HCT116 (cell line): Measurements from ENCODE around the gene TRPM3. TPM values are rescaled to one million over a fixed set of nuclear protein-coding genes. Genes with fewer than 3 reads are reported as not detected.

ENCODE experiments used
- ATAC-seq: fragments of 200-7000 bp; cut with Tn5 transposase; 2 replicates; pipeline ENCODE4 v1.9.1; 2020; ENCODE audit warnings: mild to moderate bottlenecking, moderate library complexity
- BruUV-seq: library from RNA; stranded (reverse); fragments of 400-500 nt; replicated peaks from 2 replicates; lab custom pipeline; 2021; lab: Mats Ljungman, UMichigan
- CTCF ChIA-PET: fragments of 300-600 bp; sonication (Branson Sonifier 250); formaldehyde crosslinking; loops from one replicate; lab custom pipeline; 2021; ENCODE audit warnings: antibody characterized with exemption; lab: Charles Lee
- POLR2A ChIA-PET: fragments of 300-600, 350-600 bp; sonication (Branson Sonifier 250); formaldehyde crosslinking; loops from one replicate; lab custom pipeline; 2021; ENCODE audit warnings: antibody characterized with exemption; lab: Charles Lee
- RAD21 ChIA-PET, 2 experiments: fragments of 300-600 bp; sonication (Branson Sonifier 250); formaldehyde crosslinking; loops; one replicate each; lab custom pipeline; 2023; ENCODE audit warnings: low total read pairs in 2 of 2; ENCODE audit not compliant: uncharacterized antibody in 2 of 2, unreplicated experiment in 2 of 2, low non-redundant PET in 1 of 2; lab: Charles Lee
- DNase-seq: peaks from one replicate; pipeline ENCODE4 v3.0.0-alpha.2; 2010; ENCODE audit warnings: low read depth, low spot score
- H2AFZ ChIP-seq: fragments of 200-600 bp; shearing (Covaris generic), sonication (generic); 2 replicates; pipeline ENCODE4 v1.6.1; 2017; ENCODE audit warnings: low read depth, mixed run types, mixed read lengths, antibody characterized with exemption, low read length; ENCODE audit not compliant: poor library complexity, severe bottlenecking
- H3K27ac ChIP-seq: 2 replicates; pipeline ENCODE4 v1.5.1; 2012; ENCODE audit warnings: low read depth, low read length
- H3K27me3 ChIP-seq: fragments of 200-600 bp; sonication (generic); 2 replicates; pipeline ENCODE4 v1.6.1; 2016; ENCODE audit warnings: mixed run types, low read length, mixed read lengths; ENCODE audit not compliant: insufficient read depth
- H3K36me3 ChIP-seq, 2 experiments: fragments of 200-500 bp in 1 of 2; fragments of 200-600 bp in 1 of 2; sonication (Bioruptor generic) in 1 of 2; sonication (generic) in 1 of 2; 2 replicates each; pipeline versions ENCODE4 v1.5.1 to v1.6.1; 2014 to 2016; ENCODE audit warnings: low read length in 2 of 2, inconsistent platforms in 1 of 2, mixed read lengths in 1 of 2, mixed run types in 1 of 2; ENCODE audit not compliant: insufficient read depth in 2 of 2, control insufficient read depth in 1 of 2
- H3K4me1 ChIP-seq, 2 experiments: fragments of 200-600 bp in 1 of 2; sonication (generic) in 1 of 2; 2 replicates each; pipeline versions ENCODE4 v1.5.1 to v1.6.1; 2012 to 2017; ENCODE audit warnings: low read length in 2 of 2, inconsistent platforms in 1 of 2, mild to moderate bottlenecking in 1 of 2, mixed read lengths in 1 of 2, mixed run types in 1 of 2, moderate library complexity in 1 of 2; ENCODE audit not compliant: insufficient read depth in 2 of 2, control insufficient read depth in 1 of 2
- H3K4me2 ChIP-seq: fragments of 200-600 bp; sonication (generic); 2 replicates; pipeline ENCODE4 v1.6.1; 2017; ENCODE audit warnings: mixed run types, low read length, mixed read lengths
- H3K4me3 ChIP-seq, 2 experiments: fragments of 200-600 bp in 1 of 2; sonication (generic) in 1 of 2; replicated peaks in 1 of 2; 2 replicates each; pipeline ENCODE4 v1.5.1; 2011 to 2016; ENCODE audit warnings: low read length in 2 of 2, control low read depth in 1 of 2, low read depth in 1 of 2, mild to moderate bottlenecking in 1 of 2, mixed read lengths in 1 of 2, mixed run types in 1 of 2
- H3K79me2 ChIP-seq: fragments of 200-600 bp; sonication (generic); 2 replicates; pipeline ENCODE4 v1.6.1; 2017; ENCODE audit warnings: mild to moderate bottlenecking, mixed run types, low read length, moderate library complexity, mixed read lengths; ENCODE audit not compliant: insufficient read depth
- H3K9ac ChIP-seq: fragments of 200-600 bp; sonication (generic); 2 replicates; pipeline ENCODE4 v1.6.1; 2016; ENCODE audit warnings: low read length, mixed read lengths
- H3K9me2 ChIP-seq: fragments of 200-600 bp; sonication (generic), shearing (Covaris generic); 2 replicates; pipeline ENCODE4 v1.6.1; 2017; ENCODE audit warnings: mixed run types, mild to moderate bottlenecking, moderate library complexity; ENCODE audit not compliant: insufficient read depth
- H3K9me3 ChIP-seq, 2 experiments: fragments of 200-500 bp in 1 of 2; fragments of 200-600 bp in 1 of 2; sonication (Bioruptor generic) in 1 of 2; sonication (generic) in 1 of 2; 2 replicates each; pipeline ENCODE4 v1.6.1; 2014 to 2017; ENCODE audit warnings: low read length in 2 of 2, mixed read lengths in 2 of 2, inconsistent platforms in 1 of 2, low read depth in 1 of 2, mild to moderate bottlenecking in 1 of 2, mixed run types in 1 of 2, moderate library complexity in 1 of 2; ENCODE audit not compliant: control insufficient read depth in 1 of 2, insufficient read depth in 1 of 2
- H4K20me1 ChIP-seq: fragments of 200-600 bp; sonication (generic), shearing (Covaris generic); 2 replicates; pipeline ENCODE4 v1.6.1; 2017; ENCODE audit warnings: mixed run types, mild to moderate bottlenecking, moderate library complexity; ENCODE audit not compliant: insufficient read depth
- ATF3 ChIP-seq: IDR thresholded peaks from 2 replicates; pipeline ENCODE4 v1.6.1; 2012
- CBX3 ChIP-seq: IDR thresholded peaks from 2 replicates; pipeline ENCODE4 v1.6.1; 2012; ENCODE audit warnings: low read depth
- CEBPB ChIP-seq: IDR thresholded peaks from 2 replicates; pipeline ENCODE4 v1.6.1; 2012; ENCODE audit warnings: low read depth
- EGR1 ChIP-seq: IDR thresholded peaks from 2 replicates; pipeline ENCODE4 v1.6.1; 2012; ENCODE audit warnings: low read depth
- EZH2 ChIP-seq: fragments of 200-600 bp; sonication (generic); IDR thresholded peaks from 2 replicates; pipeline ENCODE4 v1.6.1; 2017; ENCODE audit warnings: antibody characterized with exemption, mixed run types
- EZH2phosphoT487 ChIP-seq: fragments of 200-600 bp; IDR thresholded peaks from 2 replicates; pipeline ENCODE4 v1.6.1; 2018; ENCODE audit warnings: antibody characterized with exemption, borderline replicate concordance
- JUND ChIP-seq: IDR thresholded peaks from 2 replicates; pipeline ENCODE4 v1.6.1; 2012
- MAX ChIP-seq: IDR thresholded peaks from 2 replicates; pipeline ENCODE4 v1.6.1; 2012
- POLR2A ChIP-seq: IDR thresholded peaks from 2 replicates; pipeline ENCODE4 v1.7.0; 2011; ENCODE audit warnings: borderline replicate concordance; ENCODE audit not compliant: insufficient read depth, insufficient read length; ENCODE audit errors: extremely low read depth
- POLR2AphosphoS5 ChIP-seq: IDR thresholded peaks from 2 replicates; pipeline ENCODE4 v1.6.1; 2011; ENCODE audit warnings: mild to moderate bottlenecking, low read depth, low read length, moderate library complexity
- RAD21 ChIP-seq: IDR thresholded peaks from 2 replicates; pipeline ENCODE4 v1.6.1; 2012; ENCODE audit warnings: low read depth, mild to moderate bottlenecking
- REST ChIP-seq: IDR thresholded peaks from 2 replicates; pipeline ENCODE4 v1.6.1; 2012; ENCODE audit warnings: low read depth
- SIN3A ChIP-seq: IDR thresholded peaks from 2 replicates; pipeline ENCODE4 v1.6.1; 2012; ENCODE audit warnings: low read depth
- SRF ChIP-seq: IDR thresholded peaks from 2 replicates; pipeline ENCODE4 v1.6.1; 2012; ENCODE audit warnings: low read depth
- TCF7L2 ChIP-seq: IDR thresholded peaks from 2 replicates; pipeline ENCODE4 v1.7.0; 2011; ENCODE audit warnings: borderline replicate concordance, inconsistent platforms; ENCODE audit not compliant: insufficient read depth, insufficient read length; ENCODE audit errors: extremely low read depth
- YY1 ChIP-seq: IDR thresholded peaks from 2 replicates; pipeline ENCODE4 v1.6.1; 2011; ENCODE audit warnings: low read length, low read depth, moderate library complexity, mild to moderate bottlenecking; ENCODE audit not compliant: insufficient replicate concordance; ENCODE audit errors: extremely low read depth
- ZBTB33 ChIP-seq: IDR thresholded peaks from 2 replicates; pipeline ENCODE4 v1.6.1; 2011; ENCODE audit warnings: mild to moderate bottlenecking, low read length, moderate library complexity; ENCODE audit not compliant: insufficient replicate concordance; ENCODE audit errors: extremely low read depth
- ZFX ChIP-seq: fragments of 450-650 bp; IDR thresholded peaks from 2 replicates; pipeline ENCODE4 v1.6.1; 2017
- ZNF274 ChIP-seq: fragments of 200-500 bp; sonication (Bioruptor generic); IDR thresholded peaks from 2 replicates; pipeline ENCODE4 v1.6.1; 2014; ENCODE audit warnings: mild to moderate bottlenecking, low read depth, low read length, inconsistent platforms
- intact Hi-C: fragments of 100-400 bp; cut with micrococcal nuclease; formaldehyde crosslinking; loops from 2 replicates; pipeline ENCODE4 v1.10.0; 2022
- total RNA-seq: library from RNA; stranded (reverse); gene quantifications from one replicate; pipeline ENCODE4 v1.2.1, GENCODE V29; 2021; ENCODE audit not compliant: unreplicated experiment

TRPM3 gene
- total RNA-seq, 1 experiment from 2014 or later, result not detected

GRCh38 chr9:70959366-70959765 lies 162.1 kb downstream of the TRPM3 start:
- Histone ChIP-seq H3K27me3 (peaks cover 20% of the 10 kb centered on the region; the same call in 1 of the 2 replicates), H3K9ac (no peak overlapping the region), H3K9me2 (no peaks in the 10 kb centered on the region), H3K9me3 (no peaks in the 10 kb centered on the region), H3K4me2 (no peak overlapping the region), H3K4me1 (peaks cover 0 to under 1% of the 10 kb centered on the region in 2 experiments; a peak in 1 of 4 replicates), H2AFZ (no peak overlapping the region), H4K20me1 (no peaks in the 10 kb centered on the region), H3K79me2 (no peaks in the 10 kb centered on the region), H3K36me3 (no peaks in the 10 kb centered on the region), H3K4me3 (no peak overlapping the region), H3K27ac (no peak overlapping the region)
- no TSS peak for BruUV-seq
- intact Hi-C loops, result no loop called here
- DNase-seq, result no peak
- ATAC-seq, result no peak
- ChIA-PET POLR2A (no interaction called here), CTCF (no interaction called here), RAD21 (no interaction called here)
- TF ChIP-seq SIN3A (no peak), TCF7L2 (no peak), SRF (no peak), YY1 (no peak), MAX (no peak), REST (no peak), RAD21 (no peak), POLR2AphosphoS5 (no peak), ZBTB33 (no peak), EZH2 (no peak), ATF3 (no peak), ZNF274 (no peak), JUND (no peak), CBX3 (no peak), EZH2phosphoT487 (no peak), CEBPB (no peak), ZFX (no peak), EGR1 (no peak), POLR2A (no peak)
